Measurements from ENCODE around the gene CCNK.

The CCNK gene

GRCh38 chr14:99519931-99520421, 38.8 kb downstream of the CCNK start:
- no peak for DNase-seq (ENCODE audit: low read depth in 2 of 2)

- DNase-seq (ENCODE audit: low read depth in 2 of 2), result no peak
Measured at GRCh38 chr14:99520571-99521081, 39.4 kb downstream of the CCNK start.

DNA sequence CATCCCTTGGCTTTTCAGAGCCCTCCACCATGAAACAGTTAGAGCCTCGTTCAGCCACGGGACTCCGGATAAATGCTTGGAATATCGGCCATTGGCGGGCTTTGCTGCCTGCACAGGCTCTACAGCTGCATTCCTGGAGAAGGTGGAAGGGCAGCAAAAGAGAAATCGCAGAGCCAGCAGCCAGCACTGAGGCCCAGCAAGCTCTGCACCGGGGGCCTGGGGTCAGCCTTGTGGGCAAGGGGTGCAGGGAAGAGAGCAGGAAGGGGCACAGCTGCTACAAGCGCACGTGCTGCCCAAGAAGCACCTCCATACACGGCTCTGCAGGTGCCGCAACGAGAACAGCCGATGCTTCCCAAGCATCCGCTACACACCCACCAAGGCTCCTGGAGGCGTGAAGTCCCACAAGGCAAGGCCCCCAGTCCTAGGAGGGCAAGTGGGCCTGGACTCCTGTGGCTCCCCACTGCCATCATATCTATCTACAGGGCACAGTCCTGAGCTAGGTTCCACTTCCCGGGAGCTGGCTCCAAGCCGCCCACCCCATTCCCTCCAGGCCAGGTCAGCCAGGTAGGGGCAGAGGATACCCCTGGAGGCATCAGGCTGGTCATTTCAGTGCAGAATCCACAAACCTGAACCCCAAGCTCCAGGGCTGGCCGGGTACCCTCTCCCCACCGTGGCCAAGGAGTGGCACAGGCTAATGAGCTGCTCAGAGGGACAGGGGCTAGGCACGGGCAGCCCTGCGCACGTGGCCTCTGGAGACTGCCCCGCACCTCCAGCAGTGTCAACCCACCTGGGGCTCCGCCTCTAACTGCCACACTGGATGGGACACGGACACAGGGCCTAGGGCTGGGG, 40.2 kb downstream of the CCNK start:
- no peak for DNase-seq (ENCODE audit: low read depth in 2 of 2)

GRCh38 chr14:99522025-99522401, 40.8 kb downstream of the CCNK start:
- DNase-seq (ENCODE audit: low read depth in 2 of 2), result no peak

DNA sequence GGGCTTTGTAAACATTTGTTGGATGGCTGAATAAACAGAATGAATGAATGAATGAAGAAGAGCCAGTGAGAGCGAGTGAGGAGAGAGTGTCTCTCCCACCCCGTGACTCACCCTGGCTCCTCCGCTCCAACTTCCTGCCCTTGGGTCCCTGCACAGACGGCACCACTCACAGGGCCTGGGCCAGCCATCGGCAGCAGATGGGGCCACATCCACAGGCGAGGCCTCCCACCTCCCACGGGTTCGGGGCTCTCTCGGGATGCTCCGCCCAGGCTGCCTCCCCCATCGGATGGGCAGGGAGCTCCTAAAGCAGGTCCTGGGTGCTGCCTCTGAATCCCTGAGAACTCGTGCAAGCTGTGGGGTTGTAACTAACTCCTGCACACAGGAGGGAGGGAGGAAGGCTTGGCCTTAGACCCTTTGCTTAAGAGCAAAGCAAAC, 41.3 kb downstream of the CCNK start:
- no peak for DNase-seq (ENCODE audit: low read depth in 2 of 2)

DNA sequence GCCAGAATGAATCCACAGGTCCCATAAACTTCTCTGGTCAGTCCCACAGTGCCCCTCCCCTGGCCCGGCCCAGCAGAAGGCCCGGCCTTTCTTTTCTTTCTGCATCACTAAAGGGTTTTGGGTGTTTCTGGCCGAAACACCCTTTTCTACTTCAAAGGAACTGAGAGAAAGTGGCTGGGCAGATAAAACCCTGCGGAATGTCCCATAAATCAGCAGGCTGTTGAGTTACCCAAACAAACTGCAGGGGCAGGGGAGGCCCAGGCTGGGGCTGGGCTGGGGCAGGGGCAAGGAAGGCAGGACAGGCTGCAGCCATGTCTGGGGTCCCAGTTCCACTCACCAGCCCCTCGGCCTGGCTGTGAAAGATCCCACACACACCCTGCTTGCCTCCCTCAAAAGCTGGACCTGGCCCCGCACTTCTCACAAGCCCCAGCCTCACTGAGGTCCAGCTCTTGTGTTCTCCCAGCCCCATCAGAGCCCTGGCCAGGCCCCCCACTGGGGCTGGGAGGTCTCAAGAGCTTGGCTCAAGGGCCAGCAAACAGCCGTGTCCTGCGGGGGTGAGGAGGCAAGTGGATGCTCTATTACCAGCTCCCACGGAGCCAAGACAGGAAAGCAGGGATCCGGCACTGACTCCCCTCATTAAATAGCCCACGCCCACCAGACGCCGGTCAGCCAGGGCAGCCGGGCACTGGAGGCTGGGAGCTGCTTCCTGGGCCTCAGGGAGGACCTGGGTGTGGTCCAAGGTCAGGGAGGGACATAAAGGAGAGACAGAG, 41.9 kb downstream of the CCNK start:
- DNase-seq (ENCODE audit: low read depth in 2 of 2), result no peak

DNA sequence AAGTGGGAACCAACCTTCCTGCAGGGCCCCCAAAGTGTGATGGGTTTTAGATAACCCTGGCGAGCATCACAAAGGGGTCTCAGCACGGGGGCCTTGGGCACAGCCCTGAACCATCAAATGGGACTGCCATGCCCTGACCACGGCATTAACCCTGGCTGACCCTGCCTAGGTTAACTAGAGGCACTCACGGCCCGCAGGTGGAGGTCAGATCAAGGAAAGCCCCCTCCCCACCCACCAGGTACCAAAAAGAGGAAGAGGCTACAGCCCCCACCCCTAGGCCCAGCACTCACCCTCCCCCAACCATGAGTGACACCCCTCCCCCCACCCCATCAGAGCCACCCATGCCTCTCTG, 42.5 kb downstream of the CCNK start:
- DNase-seq (ENCODE audit: low read depth in 2 of 2), result no peak

GRCh38 chr14:99524091-99524661, 43.0 kb downstream of the CCNK start:
- DNase-seq (ENCODE audit: low read depth in 2 of 2), result no peak

- no peak for DNase-seq (ENCODE audit: low read depth in 2 of 2)
Measured at GRCh38 chr14:99524804-99525698, 43.8 kb downstream of the CCNK start.

DNA sequence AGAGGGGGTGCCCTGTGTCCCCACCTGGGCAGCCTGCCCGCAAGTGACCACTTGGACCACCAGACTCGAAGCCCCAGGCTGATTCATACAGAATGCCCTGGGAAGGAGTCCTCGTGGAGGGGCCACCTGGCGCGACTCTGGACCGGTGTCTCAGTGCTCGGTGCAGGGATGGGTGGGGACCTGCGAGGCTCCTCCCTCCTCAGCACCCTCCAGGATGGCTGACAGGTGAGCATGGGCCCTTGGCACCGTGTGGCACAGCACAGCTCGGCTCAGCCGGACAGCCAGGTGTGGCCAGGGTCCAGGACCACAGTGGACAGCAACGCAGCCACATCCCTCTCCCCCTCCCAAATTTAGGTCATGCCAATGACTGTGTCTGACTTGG, 44.5 kb downstream of the CCNK start:
- DNase-seq (ENCODE audit: low read depth in 2 of 2), result no peak

GRCh38 chr14:99527026-99527425, 45.8 kb downstream of the CCNK start:
- DNase-seq (ENCODE audit: low read depth in 2 of 2), result no peak

GRCh38 chr14:99527427-99528076, 46.3 kb downstream of the CCNK start:
- DNase-seq (ENCODE audit: low read depth in 2 of 2), result no peak

- no peak for DNase-seq (ENCODE audit: low read depth in 2 of 2)
Measured at GRCh38 chr14:99529899-99530298, 48.7 kb downstream of the CCNK start.

DNA sequence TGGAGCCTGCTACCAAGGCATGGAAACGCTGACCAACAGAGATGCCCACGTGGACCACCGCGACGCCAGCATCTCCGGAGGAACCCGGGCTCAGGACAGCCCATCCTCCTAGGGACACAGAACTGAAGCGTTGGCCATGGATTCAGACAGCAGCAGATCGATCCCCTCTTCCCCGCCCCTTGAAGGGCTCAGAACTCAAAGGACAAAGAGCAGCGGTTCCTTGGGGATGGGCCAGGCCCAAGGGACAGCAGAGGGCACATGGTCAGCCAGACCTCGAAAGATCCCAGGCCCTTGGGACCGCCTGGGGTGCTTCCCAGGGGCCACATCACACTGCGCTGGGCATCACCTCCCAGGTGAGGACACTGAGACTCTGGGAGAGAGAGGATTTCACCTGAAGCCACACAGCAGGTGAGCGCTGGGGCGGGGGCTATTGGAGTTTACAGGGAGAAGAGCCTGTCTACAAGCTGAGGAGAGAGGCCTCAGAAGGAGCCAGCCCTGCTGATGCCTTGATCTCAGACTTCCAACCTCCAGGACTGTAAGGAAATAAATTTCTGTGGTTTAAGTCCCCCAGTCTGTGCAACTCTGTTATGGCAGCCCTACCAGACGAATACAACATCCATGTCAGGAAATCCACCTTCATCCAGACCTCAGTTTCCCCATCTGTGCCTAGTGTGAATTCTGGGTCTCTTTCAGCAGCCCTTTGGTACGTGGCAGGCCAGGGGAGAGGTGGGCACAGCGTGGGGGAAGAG, 49.4 kb downstream of the CCNK start:
- DNase-seq (ENCODE audit: low read depth in 2 of 2), result no peak

- DNase-seq (ENCODE audit: low read depth in 2 of 2), result no peak
Measured at GRCh38 chr14:99531251-99532096, 50.3 kb downstream of the CCNK start.

- DNase-seq (ENCODE audit: low read depth in 2 of 2), result no peak
Measured at GRCh38 chr14:99532310-99532709, 51.1 kb downstream of the CCNK start.

GRCh38 chr14:99534333-99534732, 53.1 kb downstream of the CCNK start:
- DNase-seq (ENCODE audit: low read depth in 2 of 2), result no peak

DNA sequence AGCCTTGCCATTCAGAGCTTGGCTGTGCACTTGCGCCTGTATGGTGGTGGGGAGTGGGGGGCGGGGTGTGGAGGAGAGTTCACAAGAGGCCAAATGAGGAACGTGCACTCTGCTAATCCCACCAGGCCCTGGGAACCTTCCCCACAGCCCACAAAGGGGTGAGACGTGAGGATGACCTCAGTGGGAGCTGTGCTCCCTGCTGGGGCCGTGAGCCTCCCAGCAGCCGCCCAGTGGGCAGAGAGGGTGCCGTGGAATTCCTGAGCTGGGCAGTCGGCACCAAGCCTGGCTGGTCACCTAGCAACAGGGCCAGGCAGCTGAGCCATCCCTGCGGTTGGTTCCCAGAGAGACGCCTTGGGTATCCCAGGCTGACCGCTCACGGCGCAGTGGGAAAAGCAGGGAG, 53.7 kb downstream of the CCNK start:
- no peak for DNase-seq (ENCODE audit: low read depth in 2 of 2)

- DNase-seq (ENCODE audit: low read depth in 2 of 2), result no peak
Measured at GRCh38 chr14:99535448-99535847, 54.2 kb downstream of the CCNK start.

All from activated CD8-positive, alpha-beta memory T cell treated with anti-CD3 and anti-CD28 coated beads for 4 hours (primary cell).